ENCODE results near the gene MYO5B.

Gene MYO5B

GRCh38 chr18:50190926-50191325 lies 4.0 kb downstream of the MYO5B start:
- no peak for DNase-seq
- intact Hi-C loops (cut with DNase I): no loop called here

DNA sequence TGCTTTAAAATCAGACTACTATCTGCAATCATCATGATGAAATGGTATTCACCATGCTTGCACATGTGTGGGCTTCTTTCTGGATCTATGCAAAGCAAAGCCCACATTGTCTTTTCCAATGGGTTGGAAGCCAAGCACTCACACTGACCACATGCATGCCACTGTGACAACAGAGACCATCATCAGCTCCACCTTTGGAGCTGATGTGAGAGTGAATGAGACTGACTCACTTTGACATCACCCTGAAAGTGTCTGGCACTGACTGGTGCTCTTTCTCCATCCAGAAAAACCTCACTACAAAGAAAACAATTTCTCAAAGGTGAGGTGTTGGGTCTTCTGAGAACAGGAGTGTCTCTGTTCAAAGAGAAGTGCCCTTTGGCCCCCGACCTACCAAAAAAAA lies 4.7 kb downstream of the MYO5B start:
- intact Hi-C loops (cut with DNase I): no loop called here
- no peak for DNase-seq

DNA sequence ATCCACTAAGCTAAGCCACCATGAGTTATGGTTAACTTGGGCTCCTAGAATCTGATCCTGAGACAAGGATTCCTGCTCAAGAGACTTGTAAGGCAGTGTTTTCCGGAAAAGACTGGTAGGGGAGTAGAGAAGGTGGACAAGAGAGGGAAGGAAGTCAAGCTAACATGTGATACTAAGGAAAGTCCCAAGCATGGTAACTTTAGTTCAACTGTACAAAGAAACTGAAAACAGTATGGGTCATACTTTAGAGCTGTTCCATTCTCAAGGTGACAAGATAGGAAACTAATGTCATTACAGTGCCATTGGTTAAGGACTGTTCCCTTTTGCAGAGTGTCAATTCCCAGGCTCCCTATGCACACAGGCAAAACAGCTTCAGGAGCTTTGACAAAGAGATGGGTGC lies 5.8 kb downstream of the MYO5B start:
- intact Hi-C loops (cut with DNase I): no loop called here
- no peak for DNase-seq

GRCh38 chr18:50188652-50189051 lies 6.3 kb downstream of the MYO5B start:
- intact Hi-C loops (cut with DNase I): no loop called here
- no peak for DNase-seq

DNA sequence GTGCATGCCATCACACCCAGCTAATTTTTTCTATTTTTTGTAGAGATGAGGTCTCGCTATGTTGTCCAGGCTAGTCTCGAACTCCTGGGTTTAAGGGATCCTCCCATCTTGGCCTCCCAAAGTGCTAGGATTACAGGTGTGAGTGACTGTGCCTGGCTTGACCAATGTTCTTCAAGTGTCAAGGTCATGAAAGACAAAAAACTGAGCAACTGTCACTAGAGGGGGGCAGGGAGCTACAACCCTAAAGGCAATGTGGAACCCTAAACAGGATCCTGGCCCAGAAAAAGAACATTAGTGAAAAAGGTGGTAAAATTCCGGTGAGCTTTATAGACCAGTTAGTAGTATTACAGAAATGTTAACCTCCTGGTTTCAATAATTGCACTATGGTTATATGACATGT lies 7.3 kb downstream of the MYO5B start:
- DNase-seq: no peak
- intact Hi-C loops (cut with DNase I): no loop called here

- intact Hi-C loops (cut with DNase I): no loop called here
- no peak for DNase-seq
Measured at GRCh38 chr18:50186385-50186784, 8.6 kb downstream of the MYO5B start.

DNA sequence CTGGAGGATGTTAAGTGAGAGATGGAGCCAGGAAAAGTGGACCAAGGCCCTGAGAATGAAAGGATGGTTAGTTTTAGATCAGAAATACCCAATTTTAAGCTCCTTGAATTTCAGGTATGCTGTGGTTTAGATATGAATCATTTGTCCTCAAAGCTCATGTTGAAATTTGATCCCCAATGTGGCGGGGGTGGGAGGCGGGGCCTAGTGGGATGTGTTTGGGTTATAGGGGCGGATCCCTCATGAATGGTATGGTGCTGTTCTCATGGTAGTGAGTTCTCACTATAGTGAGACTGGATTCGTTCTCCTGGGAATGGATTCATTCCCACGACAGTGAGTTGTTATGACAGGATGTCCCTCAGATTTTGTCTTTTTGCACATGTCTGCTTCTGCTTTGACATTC lies 11.4 kb downstream of the MYO5B start:
- intact Hi-C loops (cut with DNase I): no loop called here
- no peak for DNase-seq

GRCh38 chr18:50182511-50182910 lies 12.4 kb downstream of the MYO5B start:
- DNase-seq: no peak
- intact Hi-C loops (cut with DNase I): no loop called here

DNA sequence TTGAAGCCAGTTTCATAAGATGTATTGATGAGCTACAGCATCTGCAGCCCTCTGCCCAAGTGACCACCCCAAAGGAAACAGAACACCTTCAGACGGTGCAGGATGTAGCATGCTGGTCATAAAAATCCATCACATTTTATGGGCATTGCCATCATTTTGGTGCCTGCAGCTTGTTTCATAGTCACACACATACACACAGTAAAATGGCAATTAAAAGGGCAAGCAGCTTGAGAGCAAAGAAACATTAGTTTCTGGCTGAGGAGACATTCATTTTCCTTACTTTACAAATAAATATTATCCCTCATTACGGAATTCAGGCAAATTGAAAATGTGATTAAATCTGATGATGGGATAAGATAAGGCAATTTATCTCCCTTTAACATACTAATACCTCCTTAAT lies 13.4 kb downstream of the MYO5B start:
- intact Hi-C loops (cut with DNase I): no loop called here
- DNase-seq: no peak

- DNase-seq: no peak
- intact Hi-C loops (cut with DNase I): no loop called here
Measured at GRCh38 chr18:50179465-50179864, 15.5 kb downstream of the MYO5B start.

DNA sequence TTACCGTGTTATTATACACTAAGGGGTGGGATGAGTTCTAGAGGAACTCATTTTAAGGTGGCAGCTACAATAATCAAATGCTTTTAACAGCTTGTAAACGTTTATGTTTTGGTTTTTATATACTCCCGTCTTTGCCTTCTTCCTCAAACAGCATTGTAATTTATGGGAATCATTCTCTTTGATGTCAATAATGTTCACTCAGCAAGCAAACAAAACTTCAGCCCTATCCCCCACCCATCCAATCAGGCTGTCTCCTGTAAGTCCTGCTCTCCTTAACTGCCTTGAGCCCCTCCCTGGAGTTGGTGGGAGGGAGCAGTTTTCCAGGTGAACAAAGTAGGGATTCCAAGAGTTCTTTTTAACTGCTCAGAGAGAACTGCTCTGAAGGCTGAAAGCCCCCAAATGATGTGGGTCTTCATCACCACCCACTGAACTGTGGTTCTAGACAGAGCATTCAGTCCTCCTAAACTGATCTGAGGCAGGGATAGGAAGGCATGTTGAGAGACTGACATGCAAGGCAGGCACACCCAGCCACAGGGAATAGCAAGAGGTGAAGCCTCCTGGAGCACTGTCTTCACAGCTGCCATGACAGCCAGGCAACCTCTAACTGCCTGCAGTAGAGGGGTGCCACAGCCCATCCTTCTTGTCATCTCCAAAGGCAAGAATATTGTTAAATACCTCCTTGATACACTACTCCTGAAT lies 17.5 kb downstream of the MYO5B start:
- intact Hi-C loops (cut with DNase I): no loop called here
- peak in 1 of 42 donors; percentile 23 for DNase-seq

DNA sequence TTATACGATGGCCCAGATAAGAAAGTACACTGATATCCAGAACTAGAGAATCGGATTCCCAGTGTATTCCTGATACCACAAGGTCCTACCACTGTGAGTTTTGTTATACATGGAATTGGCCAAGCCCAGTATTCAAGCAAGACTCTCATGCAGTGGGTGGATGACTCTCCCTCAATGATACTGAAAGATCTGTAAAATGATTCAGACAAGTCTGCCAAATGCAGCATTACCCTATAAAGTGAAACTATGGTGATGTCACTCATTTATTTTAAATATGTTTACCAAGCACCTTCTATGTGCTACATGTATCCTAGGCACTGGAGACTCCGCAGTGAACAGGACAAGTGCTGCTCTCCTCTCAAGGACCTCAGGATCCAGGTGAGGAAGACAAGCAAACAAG lies 22.6 kb downstream of the MYO5B start:
- DNase-seq: no peak
- intact Hi-C loops (cut with DNase I): no loop called here

GRCh38 chr18:50171406-50171805 lies 23.5 kb downstream of the MYO5B start:
- intact Hi-C loops (cut with DNase I): no loop called here
- DNase-seq: no peak

DNA sequence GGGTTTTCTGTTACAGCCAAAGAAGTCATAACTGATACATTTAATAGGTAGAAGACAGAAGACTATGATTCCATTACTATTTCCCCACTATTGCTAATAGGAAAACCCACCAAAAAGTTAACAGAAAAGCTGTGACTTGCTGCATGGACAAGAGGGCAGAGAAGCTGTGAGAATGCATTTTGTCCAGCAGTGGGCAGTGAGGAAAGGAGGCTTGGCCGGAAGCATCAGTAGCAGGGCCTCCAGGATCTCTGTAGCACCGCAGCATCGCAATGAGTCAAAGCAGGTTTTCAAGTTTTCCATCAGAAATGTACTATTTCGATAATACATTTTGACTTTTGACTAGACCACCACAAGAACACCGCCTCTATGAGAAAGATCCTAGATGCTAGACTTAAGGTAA lies 24.9 kb downstream of the MYO5B start:
- no peak for DNase-seq
- intact Hi-C loops (cut with DNase I): no loop called here

- no peak for DNase-seq
- intact Hi-C loops (cut with DNase I): no loop called here
Measured at GRCh38 chr18:50169149-50169548, 25.8 kb downstream of the MYO5B start.

GRCh38 chr18:50167966-50168365 lies 27.0 kb downstream of the MYO5B start:
- intact Hi-C loops (cut with DNase I): no loop called here
- no peak for DNase-seq

DNA sequence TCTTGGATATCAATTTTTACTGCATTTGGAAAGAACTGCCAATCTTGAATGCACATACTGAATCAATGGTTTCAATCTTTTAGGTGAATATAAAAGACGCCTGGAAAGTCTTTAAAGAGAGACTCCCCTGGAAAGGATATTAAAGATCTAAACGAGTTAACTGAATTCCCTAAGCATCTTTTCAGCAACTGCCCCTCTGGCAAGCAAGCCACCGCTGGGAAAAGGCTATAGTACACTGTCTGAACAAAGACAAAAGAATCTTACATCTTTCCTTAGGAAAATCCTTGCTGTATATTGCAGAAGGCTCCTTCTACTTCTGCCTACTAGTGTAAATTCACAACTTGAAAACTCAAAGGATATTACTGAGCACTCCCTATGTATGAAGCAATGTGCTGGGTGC lies 28.0 kb downstream of the MYO5B start:
- no peak for DNase-seq
- intact Hi-C loops (cut with DNase I): no loop called here

- DNase-seq: no peak
- intact Hi-C loops (cut with DNase I): no loop called here
Measured at GRCh38 chr18:50163505-50163904, 31.4 kb downstream of the MYO5B start.

GRCh38 chr18:50162486-50163304 lies 32.3 kb downstream of the MYO5B start:
- intact Hi-C loops (cut with DNase I): no loop called here

GRCh38 chr18:50161597-50162205 lies 33.2 kb downstream of the MYO5B start:
- intact Hi-C loops (cut with DNase I): no loop called here
- DNase-seq: peak in 1 of 42 donors; percentile 0

More at GRCh38 chr18:50162486-50163304, 32.3 kb downstream of the MYO5B start:
- DNase-seq: no peak

Measured in head of caudate nucleus (tissue), 42 donors.